Panc1 (cell line): ENCODE results near the gene RNF115. TPM values are rescaled to one million over a fixed set of nuclear protein-coding genes. Genes with fewer than 3 reads are reported as not detected.

Experiments
- ATAC-seq: fragments of 200-7000 bp; cut with Tn5 transposase; 2 replicates; pipeline ENCODE4 v1.9.1; 2020; ENCODE audit warnings: mild to moderate bottlenecking, moderate library complexity
- BruUV-seq: library from RNA; stranded (reverse); fragments of 400-500 nt; replicated peaks from 2 replicates; lab custom pipeline; 2021; lab: Mats Ljungman, UMichigan
- CTCF ChIA-PET: fragments of 300-600 bp; sonication (Branson Sonifier 250); formaldehyde crosslinking; loops from one replicate; lab custom pipeline; 2022; ENCODE audit warnings: antibody characterized with exemption; lab: Charles Lee
- POLR2A ChIA-PET: fragments of 300-600 bp; sonication (Branson Sonifier 250); formaldehyde crosslinking; loops from one replicate; lab custom pipeline; 2022; ENCODE audit warnings: antibody characterized with exemption; lab: Charles Lee
- DNase-seq: peaks from one replicate; pipeline ENCODE4 v3.0.0-alpha.2; 2010; ENCODE audit warnings: low read depth, low spot score
- H3K27ac ChIP-seq: 2 replicates; pipeline ENCODE4 v1.5.1; 2011; ENCODE audit warnings: mild to moderate bottlenecking, low read length, inconsistent platforms
- H3K27me3 ChIP-seq: fragments of 200-500 bp; sonication (Bioruptor generic); 2 replicates; pipeline ENCODE4 v1.6.0; 2014; ENCODE audit warnings: low read length, inconsistent platforms; ENCODE audit not compliant: control insufficient read depth, insufficient read depth
- H3K36me3 ChIP-seq: fragments of 200-500 bp; sonication (Bioruptor generic); 2 replicates; pipeline ENCODE4 v1.5.1; 2014; ENCODE audit warnings: inconsistent platforms, mild to moderate bottlenecking, low read length, moderate library complexity; ENCODE audit not compliant: control insufficient read depth, insufficient read depth
- H3K4me1 ChIP-seq: 2 replicates; pipeline ENCODE4 v1.5.1; 2011; ENCODE audit warnings: inconsistent platforms, mild to moderate bottlenecking, low read length, moderate library complexity; ENCODE audit not compliant: control insufficient read depth, insufficient read depth
- H3K4me3 ChIP-seq, 2 experiments: 2 replicates each; pipeline ENCODE4 v1.5.1; 2011 to 2012; ENCODE audit warnings: low read depth in 2 of 2, low read length in 2 of 2, mild to moderate bottlenecking in 2 of 2, inconsistent platforms in 1 of 2, moderate library complexity in 1 of 2
- H3K9me3 ChIP-seq: fragments of 200-500 bp; sonication (Bioruptor generic); 2 replicates; pipeline ENCODE4 v1.5.1; 2014; ENCODE audit warnings: low read depth, mild to moderate bottlenecking, inconsistent platforms, low read length, moderate library complexity; ENCODE audit not compliant: control insufficient read depth, insufficient read depth
- CTCF ChIP-seq: fragments of 450-650 bp; IDR thresholded peaks from 2 replicates; pipeline ENCODE4 v1.5.1; 2017; ENCODE audit warnings: mild to moderate bottlenecking
- POLR2AphosphoS5 ChIP-seq: IDR thresholded peaks from 2 replicates; pipeline ENCODE4 v1.6.1; 2012; ENCODE audit warnings: mild to moderate bottlenecking, low read depth, low read length, moderate library complexity
- REST ChIP-seq, 2 experiments: IDR thresholded peaks; 2 replicates each; pipeline ENCODE4 v1.6.1; 2011 to 2012; ENCODE audit warnings: low read depth in 2 of 2, control low read depth in 1 of 2, low read length in 1 of 2, mild to moderate bottlenecking in 1 of 2, moderate library complexity in 1 of 2; ENCODE audit not compliant: insufficient read depth in 1 of 2
- SIN3A ChIP-seq: IDR thresholded peaks from 2 replicates; pipeline ENCODE4 v1.6.1; 2012; ENCODE audit warnings: low read depth, mild to moderate bottlenecking, low read length, moderate library complexity, borderline replicate concordance; ENCODE audit not compliant: insufficient read depth
- TCF7L2 ChIP-seq: IDR thresholded peaks from 2 replicates; pipeline ENCODE4 v1.6.1; 2011; ENCODE audit warnings: mild to moderate bottlenecking, low read depth, low read length, inconsistent platforms
- in situ Hi-C: cut with HindIII; loops from 2 replicates; pipeline ENCODE4 v1.10.0; 2016; ENCODE audit warnings: low sequenced_read_pairs, low pct_unique_long_range_greater_than_20kb
- intact Hi-C: fragments of 100-400 bp; cut with micrococcal nuclease; formaldehyde crosslinking; loops from one replicate; pipeline ENCODE4 v1.10.0; 2022; ENCODE audit not compliant: unreplicated experiment
- total RNA-seq: library from RNA; stranded (reverse); gene quantifications from one replicate; pipeline ENCODE4 v1.2.1, GENCODE V29; 2021; ENCODE audit not compliant: unreplicated experiment

RNF115 gene
- total RNA-seq, 1 experiment from 2014 or later = 14.5 TPM

- no peaks in the 10 kb centered on the region for H3K9me3 ChIP-seq
- H3K4me3 ChIP-seq = no peak overlapping the region
- H3K27me3 ChIP-seq = no peaks in the 10 kb centered on the region
- no TSS peak for BruUV-seq
- intact Hi-C loops (no loop called here), in situ Hi-C loops (no loop called here)
- ChIA-PET POLR2A (no interaction called here), CTCF (no interaction called here)
- H3K27ac ChIP-seq = no peak overlapping the region
- no peak for ATAC-seq
- H3K4me1 ChIP-seq = peaks cover 16% of the 10 kb centered on the region; the same call in 1 of the 2 replicates
- TF ChIP-seq SIN3A (no peak), POLR2AphosphoS5 (no peak), TCF7L2 (no peak), REST (IDR thresholded peaks at IDR 0.05; ENCODE audit: insufficient read depth in 1 of 2, low read depth in 2 of 2, low read length in 1 of 2) (no peak), CTCF (no peak)
- no peaks in the 10 kb centered on the region for H3K36me3 ChIP-seq
- DNase-seq = no peak
Observed at GRCh38 chr1:145788580-145788979, 35.3 kb downstream of the RNF115 start.

- Histone ChIP-seq H3K9me3 (no peaks in the 10 kb centered on the region), H3K4me1 (peaks cover 32% of the 10 kb centered on the region), H3K36me3 (no peaks in the 10 kb centered on the region), H3K27me3 (no peaks in the 10 kb centered on the region), H3K27ac (no peak overlapping the region), H3K4me3 (no peak overlapping the region)
- CTCF ChIA-PET = no interaction called here
- ATAC-seq (no peak), DNase-seq (no peak)
- BruUV-seq = no TSS peak
- intact Hi-C loops (no loop called here), in situ Hi-C loops (no loop called here)
- POLR2A ChIA-PET = no interaction called here
- TF ChIP-seq REST (IDR thresholded peaks at IDR 0.05; ENCODE audit: insufficient read depth in 1 of 2, low read depth in 2 of 2, low read length in 1 of 2) (no peak), TCF7L2 (no peak), POLR2AphosphoS5 (no peak), CTCF (no peak), SIN3A (no peak)
Observed at GRCh38 chr1:145786271-145786670, 37.6 kb downstream of the RNF115 start.
